ENCODE measurements around the gene ISG20L2.
"Not testable (repeated sequence)": the region's sequence is repeated elsewhere in the genome, so short reads cannot be mapped to it uniquely, and the experiment has no call there.

The ISG20L2 gene, protein sequence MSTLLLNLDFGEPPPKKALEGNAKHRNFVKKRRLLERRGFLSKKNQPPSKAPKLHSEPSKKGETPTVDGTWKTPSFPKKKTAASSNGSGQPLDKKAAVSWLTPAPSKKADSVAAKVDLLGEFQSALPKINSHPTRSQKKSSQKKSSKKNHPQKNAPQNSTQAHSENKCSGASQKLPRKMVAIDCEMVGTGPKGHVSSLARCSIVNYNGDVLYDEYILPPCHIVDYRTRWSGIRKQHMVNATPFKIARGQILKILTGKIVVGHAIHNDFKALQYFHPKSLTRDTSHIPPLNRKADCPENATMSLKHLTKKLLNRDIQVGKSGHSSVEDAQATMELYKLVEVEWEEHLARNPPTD

DNA sequence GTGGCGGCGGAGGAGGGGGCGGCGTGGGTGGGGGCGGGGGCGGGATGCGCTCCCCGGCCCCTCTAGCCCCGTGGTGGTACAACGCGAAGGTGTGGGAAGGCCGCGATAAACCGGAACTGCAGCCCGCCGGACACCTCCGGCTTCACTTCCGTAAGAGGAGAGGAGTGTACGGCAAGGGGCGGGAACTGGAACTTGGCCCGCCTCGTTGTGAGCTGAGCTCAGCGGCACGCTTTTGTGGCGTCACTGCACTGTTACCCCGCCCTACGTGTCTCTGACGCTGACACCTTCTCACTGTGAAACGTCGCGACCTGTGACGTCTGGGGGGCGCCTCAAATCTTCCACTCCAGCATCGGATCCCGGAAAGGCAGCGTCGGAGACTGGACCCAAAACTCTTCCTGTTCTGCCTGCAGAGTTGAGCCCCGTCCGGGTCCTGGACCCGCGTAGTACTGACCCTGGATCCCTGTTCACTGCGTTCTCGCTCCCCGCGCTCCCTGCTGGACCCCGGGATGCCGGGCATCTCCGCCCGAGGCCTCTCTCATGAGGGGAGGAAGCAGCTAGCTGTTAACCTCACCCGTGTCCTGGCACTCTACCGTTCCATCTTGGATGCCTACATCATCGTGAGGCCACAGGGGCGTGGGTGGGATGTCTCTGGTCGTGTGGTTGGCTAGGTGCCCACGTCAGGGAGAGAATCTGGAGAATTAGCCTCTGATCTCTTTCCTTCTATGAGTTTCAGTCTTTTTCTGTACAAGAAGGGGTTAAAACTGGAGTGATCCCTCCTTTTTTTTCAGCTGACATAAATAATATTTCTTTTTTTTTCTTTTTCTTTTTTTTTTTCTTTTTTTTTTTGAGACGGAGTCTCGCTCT, at the start of gene ISG20L2:
Gene ISG20L2 (minus strand): TSS at position 168 of the 864 bp plus-strand sequence. CDS start 1,114 bp downstream, outside the sequence.
- DNase-seq (ENCODE audit: low read depth in 2 of 2) = peak; percentile 90 to 93

DNA sequence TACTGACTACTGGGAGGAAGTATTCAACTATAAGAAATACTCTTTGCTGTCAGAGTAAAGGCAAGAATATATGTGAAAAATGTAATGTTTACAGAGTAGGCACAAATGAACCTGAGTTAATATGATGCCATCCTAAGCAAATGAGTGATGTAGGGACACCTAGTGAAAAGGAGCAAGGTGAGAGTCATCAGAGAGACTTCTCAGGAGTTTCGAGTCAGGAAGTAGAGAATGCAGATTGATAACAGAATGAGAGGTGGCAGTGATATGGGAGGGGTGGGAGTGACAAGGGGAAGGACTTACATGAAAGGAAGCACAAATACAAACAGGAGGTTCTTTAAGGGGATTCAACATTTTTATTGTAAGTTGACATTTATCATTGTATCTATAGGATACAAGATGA, 49.0 kb upstream of the ISG20L2 start:
- no peak for DNase-seq (ENCODE audit: low read depth in 2 of 2)

DNA sequence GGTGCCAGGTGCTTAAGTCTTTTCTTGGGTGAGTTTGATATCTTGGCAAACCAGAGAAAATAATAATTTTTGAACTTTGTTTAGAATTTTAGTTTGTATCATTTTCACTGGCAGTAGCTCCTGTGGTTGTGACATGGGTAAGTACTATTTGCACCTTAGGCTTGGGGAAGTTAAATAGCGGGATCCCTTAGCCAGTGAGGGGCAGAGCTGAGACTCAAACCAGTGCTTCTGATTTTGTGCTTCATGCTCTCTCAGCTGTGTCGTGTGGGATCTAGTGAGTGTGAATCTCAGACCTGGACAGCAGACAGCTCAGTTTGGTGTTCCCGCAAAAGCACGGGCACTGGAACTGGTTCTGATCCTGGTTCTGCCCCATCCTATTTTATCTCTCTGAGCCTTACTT, 48.4 kb upstream of the ISG20L2 start:
- no peak for DNase-seq (ENCODE audit: low read depth in 2 of 2)

DNA sequence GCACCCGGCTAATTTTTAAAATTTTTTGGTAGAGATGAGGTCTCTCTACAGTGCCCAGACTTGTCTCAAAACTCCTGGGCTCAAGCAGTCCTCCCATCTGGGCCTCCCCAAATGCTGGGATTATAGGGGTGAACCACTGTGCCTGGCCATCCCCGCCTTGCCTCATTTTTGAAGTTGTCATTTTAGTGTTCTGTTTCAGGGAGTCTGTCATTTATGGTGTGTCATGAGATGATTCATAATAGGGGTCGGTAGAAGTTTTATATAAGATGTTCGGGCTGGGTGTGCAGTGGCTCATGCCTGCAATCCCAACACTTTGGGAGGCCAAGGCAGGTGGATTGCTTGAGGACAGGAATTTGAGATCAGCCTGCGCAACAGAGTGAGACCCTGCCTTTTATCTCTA, 47.2 kb upstream of the ISG20L2 start:
- DNase-seq (ENCODE audit: low read depth in 2 of 2) = no peak

GRCh38 chr1:156773607-156774006, 45.0 kb upstream of the ISG20L2 start:
- DNase-seq (ENCODE audit: low read depth in 2 of 2) = no peak

DNA sequence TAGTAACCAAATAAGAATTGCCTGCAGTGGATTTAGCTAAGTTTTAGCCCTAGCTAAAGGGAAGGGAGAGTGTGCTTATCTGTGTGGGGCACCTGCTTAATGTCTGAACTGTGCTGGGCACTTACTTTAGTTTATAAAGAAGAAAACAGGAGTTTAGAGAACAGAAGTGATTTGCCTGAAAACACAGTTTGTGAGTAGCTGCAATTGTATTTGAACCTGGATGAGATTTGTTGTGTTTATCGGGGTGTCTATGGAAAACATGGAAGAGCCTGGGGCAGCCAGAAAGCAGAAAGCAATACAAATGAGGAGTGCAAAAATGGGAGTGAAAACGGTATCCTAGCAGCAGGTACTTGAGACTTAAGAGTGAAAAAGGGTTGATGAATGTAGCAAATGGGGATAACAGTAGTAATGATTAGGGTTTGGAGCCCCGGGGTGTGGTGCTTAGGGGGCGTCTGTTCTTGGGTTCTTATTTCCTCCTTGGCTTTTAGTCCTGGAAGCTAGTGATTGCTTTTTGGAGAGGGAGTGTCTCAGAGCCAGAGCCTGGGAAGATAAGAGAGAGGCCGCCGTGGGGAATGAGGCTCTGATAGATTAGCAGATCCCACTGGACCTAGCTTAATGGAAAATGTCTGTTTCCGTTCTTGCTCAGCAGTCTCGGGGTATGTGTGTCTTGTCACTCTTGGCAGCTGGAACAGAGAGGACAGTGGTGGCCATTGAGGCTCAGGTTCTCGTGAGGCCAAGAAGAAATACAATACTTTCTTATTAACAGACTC, 44.3 kb upstream of the ISG20L2 start:
- DNase-seq (ENCODE audit: low read depth in 2 of 2) = no peak

- DNase-seq (ENCODE audit: low read depth in 2 of 2) = no peak
Measured at GRCh38 chr1:156772222-156772621, 43.7 kb upstream of the ISG20L2 start.

DNA sequence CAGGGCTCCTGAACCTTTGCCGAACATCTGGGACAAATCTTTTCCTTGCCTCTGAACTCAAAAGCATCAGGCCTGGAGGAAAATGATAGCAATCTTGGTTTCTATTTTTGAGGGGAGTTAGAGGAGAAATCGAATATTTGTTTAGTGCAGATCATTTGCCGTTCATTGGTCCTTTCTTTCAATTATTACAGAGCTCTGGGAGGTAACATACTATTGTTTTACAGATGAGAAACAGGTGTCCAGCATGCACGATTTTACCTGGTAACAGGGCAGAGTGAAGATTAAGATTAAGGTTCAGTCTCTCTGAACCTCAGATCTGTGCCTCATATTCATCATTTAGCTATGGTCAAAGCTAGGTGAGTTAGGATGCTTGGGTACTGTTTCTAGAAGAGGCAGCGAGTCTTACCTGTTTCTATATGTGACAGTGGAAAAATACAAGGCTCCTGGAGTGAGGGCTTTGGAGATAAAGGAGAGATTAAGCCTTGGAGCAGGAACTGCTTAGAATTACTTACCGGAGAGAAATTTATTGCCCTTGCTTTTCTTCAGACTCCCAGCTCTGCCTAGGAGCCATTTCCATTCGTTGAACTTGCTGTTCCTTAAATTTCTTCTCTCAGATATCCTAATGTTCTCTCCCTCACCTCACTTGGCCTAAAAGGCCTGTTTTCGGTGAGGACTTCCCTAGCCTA, 40.2 kb upstream of the ISG20L2 start:
- no peak for DNase-seq (ENCODE audit: low read depth in 2 of 2)

- no peak for DNase-seq (ENCODE audit: low read depth in 2 of 2)
Measured at GRCh38 chr1:156767879-156768604, 39.5 kb upstream of the ISG20L2 start.

DNA sequence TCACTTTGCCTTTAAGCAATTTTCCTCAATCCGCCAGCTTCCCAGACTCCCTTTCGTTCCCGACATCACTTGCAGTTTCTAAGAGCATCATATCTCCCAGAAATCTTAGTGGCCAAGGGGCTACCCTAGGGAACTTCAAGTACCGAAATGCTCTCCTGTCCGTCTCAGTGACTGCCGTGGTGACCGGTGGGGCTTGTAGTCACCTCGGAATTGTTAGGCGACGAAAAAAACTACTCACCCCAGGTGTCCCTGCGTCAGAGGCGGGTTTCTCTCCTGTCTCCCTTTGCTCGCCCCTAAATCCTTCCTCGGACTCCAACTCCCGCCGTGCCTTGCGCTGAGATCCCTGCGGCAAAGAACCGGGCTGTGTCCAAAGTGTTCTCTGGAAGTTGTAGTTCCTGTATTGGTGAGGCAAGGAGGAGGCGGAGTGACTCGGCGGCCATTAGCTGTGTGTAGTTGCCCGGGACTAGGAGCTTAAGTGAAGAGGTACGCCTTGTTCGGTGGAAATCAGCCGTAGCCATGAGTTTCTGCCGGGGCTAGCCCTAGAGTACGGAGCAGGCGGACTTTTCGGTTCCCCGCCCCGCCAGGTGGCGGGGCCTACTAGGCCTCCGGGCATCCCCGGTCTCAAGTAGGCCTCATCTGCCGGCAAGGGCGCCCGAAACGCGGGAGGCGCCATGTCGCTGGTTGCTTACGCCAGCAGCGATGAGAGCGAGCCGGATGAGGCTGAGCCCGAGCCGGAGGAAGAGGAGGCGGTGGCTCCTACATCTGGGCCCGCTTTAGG, 38.7 kb upstream of the ISG20L2 start, which contains the start of gene PRCC:
Gene PRCC (plus strand): TSS at position 435 of the 778 bp plus-strand sequence. CDS start 237 bp downstream, at position 672.
- peak; percentile 91 to 97 for DNase-seq (ENCODE audit: low read depth in 2 of 2)

GRCh38 chr1:156766298-156767100, 37.9 kb upstream of the ISG20L2 start:
- no peak for DNase-seq (ENCODE audit: low read depth in 2 of 2)

- DNase-seq (ENCODE audit: low read depth in 2 of 2) = no peak
Measured at GRCh38 chr1:156765666-156766065, 37.1 kb upstream of the ISG20L2 start.

- DNase-seq (ENCODE audit: low read depth in 2 of 2) = not testable (repeated sequence)
Measured at GRCh38 chr1:156765136-156765535, 36.6 kb upstream of the ISG20L2 start.

DNA sequence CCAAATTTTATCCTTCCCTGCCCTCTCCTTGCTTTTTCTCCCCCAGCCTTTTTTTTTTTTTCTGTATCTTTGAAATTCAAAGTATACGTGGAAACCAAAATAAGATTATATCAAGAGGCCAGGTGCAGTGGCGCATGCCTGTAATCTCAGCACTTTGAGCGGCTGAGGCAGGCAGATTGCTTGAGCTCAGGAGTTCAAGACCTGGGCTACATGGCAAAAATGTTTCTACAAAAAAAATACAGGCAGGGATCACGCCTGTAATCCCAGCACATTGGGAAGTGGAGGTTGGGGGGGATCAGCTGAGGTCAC, 32.2 kb upstream of the ISG20L2 start:
- no peak for DNase-seq (ENCODE audit: low read depth in 2 of 2)

- no peak for DNase-seq (ENCODE audit: low read depth in 2 of 2)
Measured at GRCh38 chr1:156760092-156760795, 31.7 kb upstream of the ISG20L2 start.

DNA sequence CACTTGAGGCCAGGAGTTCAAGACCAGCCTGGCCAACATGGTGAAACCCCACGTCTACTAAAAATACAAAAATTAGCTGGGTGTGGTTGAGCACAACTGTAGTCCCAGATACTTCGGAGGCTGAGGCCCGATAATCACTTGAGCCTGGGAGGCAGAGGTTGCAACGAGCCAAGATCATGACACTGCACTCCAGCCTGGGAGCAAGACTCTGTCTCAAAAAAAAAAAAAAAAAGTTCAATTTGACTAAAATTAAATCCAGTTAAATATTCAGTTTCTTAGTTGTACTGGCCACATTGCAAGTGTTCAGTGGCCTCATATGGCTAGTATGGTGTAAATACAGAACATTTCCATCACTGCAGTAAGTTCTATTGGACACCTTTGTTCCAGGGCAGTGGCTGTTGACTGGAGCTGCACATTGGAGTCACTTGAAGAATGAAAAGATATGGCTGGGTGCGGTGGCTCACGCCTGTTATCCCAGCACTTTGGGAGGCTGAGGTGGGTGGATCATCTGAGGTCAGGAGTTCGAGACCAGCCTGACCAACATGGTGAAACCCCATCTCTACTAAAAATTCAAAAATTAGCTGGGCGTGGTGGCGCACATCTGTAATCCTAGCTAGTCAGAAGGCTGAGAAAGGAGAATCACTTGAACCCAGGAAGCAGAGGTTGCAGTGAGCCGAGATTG, 29.1 kb upstream of the ISG20L2 start:
- not testable (repeated sequence) for DNase-seq (ENCODE audit: low read depth in 2 of 2)

GRCh38 chr1:156756355-156756754, 27.8 kb upstream of the ISG20L2 start:
- no peak for DNase-seq (ENCODE audit: low read depth in 2 of 2)

- no peak for DNase-seq (ENCODE audit: low read depth in 2 of 2)
Measured at GRCh38 chr1:156755527-156755950, 27.0 kb upstream of the ISG20L2 start.

Data from activated CD8-positive, alpha-beta memory T cell treated with anti-CD3 and anti-CD28 coated beads for 4 hours (primary cell).